ENCODE measurements around the gene CADPS2.

- TF ChIP-seq, protein P1, sequence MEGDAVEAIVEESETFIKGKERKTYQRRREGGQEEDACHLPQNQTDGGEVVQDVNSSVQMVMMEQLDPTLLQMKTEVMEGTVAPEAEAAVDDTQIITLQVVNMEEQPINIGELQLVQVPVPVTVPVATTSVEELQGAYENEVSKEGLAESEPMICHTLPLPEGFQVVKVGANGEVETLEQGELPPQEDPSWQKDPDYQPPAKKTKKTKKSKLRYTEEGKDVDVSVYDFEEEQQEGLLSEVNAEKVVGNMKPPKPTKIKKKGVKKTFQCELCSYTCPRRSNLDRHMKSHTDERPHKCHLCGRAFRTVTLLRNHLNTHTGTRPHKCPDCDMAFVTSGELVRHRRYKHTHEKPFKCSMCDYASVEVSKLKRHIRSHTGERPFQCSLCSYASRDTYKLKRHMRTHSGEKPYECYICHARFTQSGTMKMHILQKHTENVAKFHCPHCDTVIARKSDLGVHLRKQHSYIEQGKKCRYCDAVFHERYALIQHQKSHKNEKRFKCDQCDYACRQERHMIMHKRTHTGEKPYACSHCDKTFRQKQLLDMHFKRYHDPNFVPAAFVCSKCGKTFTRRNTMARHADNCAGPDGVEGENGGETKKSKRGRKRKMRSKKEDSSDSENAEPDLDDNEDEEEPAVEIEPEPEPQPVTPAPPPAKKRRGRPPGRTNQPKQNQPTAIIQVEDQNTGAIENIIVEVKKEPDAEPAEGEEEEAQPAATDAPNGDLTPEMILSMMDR (IDR thresholded peaks at IDR 0.05; ENCODE audit: insufficient read depth, low read length, poor library complexity, severe bottlenecking): no peak
- TF ChIP-seq EZH2phosphoT487 (conservative IDR thresholded peaks at IDR 0.05; ENCODE audit: low read length): no peak
These were observed 27.3 kb upstream of the CADPS2 start for GRCh38 chr7:122913608-122914007.
